A549 (cell line): ENCODE measurements around the gene CUX1. TPM values are rescaled to one million over a fixed set of nuclear protein-coding genes. Genes with fewer than 3 reads are reported as not detected.

Experiments used
- ATAC-seq, 2 experiments: fragments of 200-7000 bp in 1 of 2; fragments of >200 bp in 1 of 2; cut with Nextera tagmentation in 1 of 2; cut with Tn5 transposase in 1 of 2; 3 replicates each; pipeline versions ENCODE4 v1.8.0 to v1.9.1; 2018 to 2020; ENCODE audit warnings: mild to moderate bottlenecking in 1 of 2, moderate library complexity in 1 of 2
- CTCF ChIA-PET: fragments of 300-600 bp; sonication (Branson Sonifier 250); formaldehyde crosslinking; extraction: SDS; loops from one replicate; lab custom pipeline; 2021; ENCODE audit warnings: antibody characterized with exemption, inconsistent platforms; lab: Yijun Ruan, JAX
- POLR2A ChIA-PET: fragments of 350-600 bp; formaldehyde crosslinking; extraction: SDS; loops from one replicate; lab custom pipeline; 2021; ENCODE audit warnings: antibody characterized with exemption, inconsistent platforms; lab: Yijun Ruan, JAX
- DNase-seq, 2 experiments: peaks; one replicate each; pipeline versions ENCODE4 v3.0.0 to v3.0.0-alpha.2; 2011 to 2016; ENCODE audit warnings: low read depth in 1 of 2, low spot score in 1 of 2
- FAIRE-seq: peaks from 2 replicates; lab custom pipeline; 2011; peaks lifted over from hg19 to GRCh38; lab: Jason Lieb, UNC
- H3K27ac ChIP-seq, 2 experiments: fragments of >200 bp; sonication (Bioruptor Twin); formaldehyde crosslinking; 3 replicates each; pipeline ENCODE4 v1.5.1; 2016 to 2017
- H3K4me1 ChIP-seq: fragments of >200 bp; sonication (Bioruptor Twin); formaldehyde crosslinking; 3 replicates; pipeline ENCODE4 v1.6.1; 2016
- H3K4me2 ChIP-seq: fragments of >200 bp; sonication (Bioruptor Twin); formaldehyde crosslinking; 3 replicates; pipeline ENCODE4 v1.6.1; 2016
- H3K4me3 ChIP-seq: fragments of >200 bp; sonication (Bioruptor Twin); formaldehyde crosslinking; 3 replicates; pipeline ENCODE4 v1.5.1; 2016
- H3K9me3 ChIP-seq: fragments of >200 bp; sonication (Bioruptor Twin); formaldehyde crosslinking; 3 replicates; pipeline ENCODE4 v1.6.1; 2016
- ATOH8 ChIP-seq: fragments of 250-450 bp; sonication (Bioruptor Pico); IDR thresholded peaks from 2 replicates; pipeline ENCODE4 v1.5.0; 2020; ENCODE audit warnings: low read depth, mild to moderate bottlenecking, moderate library complexity
- BHLHE40 ChIP-seq: IDR thresholded peaks from 2 replicates; pipeline ENCODE4 v1.6.1; 2012; ENCODE audit warnings: low read depth, low read length, inconsistent platforms
- CBX2 ChIP-seq: fragments of 200-600 bp; sonication (generic); IDR thresholded peaks from 2 replicates; pipeline ENCODE4 v1.6.1; 2016; ENCODE audit warnings: low read depth, mild to moderate bottlenecking, borderline replicate concordance
- CBX8 ChIP-seq: fragments of 200-600 bp; sonication (generic); IDR thresholded peaks from 2 replicates; pipeline ENCODE4 v1.6.1; 2016
- CEBPB ChIP-seq, 2 experiments: fragments of >200 bp in 1 of 2; sonication (Bioruptor Twin) in 1 of 2; formaldehyde crosslinking in 1 of 2; IDR thresholded peaks; 2 replicates each; pipeline ENCODE4 v1.6.1; 2012 to 2016
- EP300 ChIP-seq, 2 experiments: fragments of >200 bp; sonication (Bioruptor Twin); formaldehyde crosslinking; IDR thresholded peaks; 2 replicates in 1 of 2; 3 replicates in 1 of 2; pipeline ENCODE4 v1.6.1; 2016 to 2017
- ESRRA ChIP-seq: fragments of 150-350 bp; IDR thresholded peaks from 2 replicates; pipeline ENCODE4 v1.6.1; 2014; ENCODE audit warnings: mild to moderate bottlenecking, low read length, borderline replicate concordance
- FOSB ChIP-seq: fragments of 250-450 bp; sonication (Bioruptor Pico); IDR thresholded peaks from 2 replicates; pipeline ENCODE4 v1.5.0; 2020; ENCODE audit warnings: mild to moderate bottlenecking, moderate library complexity
- GATA3 ChIP-seq: IDR thresholded peaks from 2 replicates; pipeline ENCODE4 v1.6.1; 2012; ENCODE audit warnings: borderline replicate concordance
- HOXA7 ChIP-seq: fragments of 250-450 bp; sonication (Bioruptor Pico); IDR thresholded peaks from 2 replicates; pipeline ENCODE4 v1.5.0; 2020; ENCODE audit warnings: mild to moderate bottlenecking, moderate library complexity
- HOXB5 ChIP-seq: fragments of 250-450 bp; sonication (Bioruptor Pico); IDR thresholded peaks from 2 replicates; pipeline ENCODE4 v1.5.0; 2020; ENCODE audit warnings: mild to moderate bottlenecking, moderate library complexity
- JUNB ChIP-seq: fragments of >200 bp; sonication (Bioruptor Twin); formaldehyde crosslinking; IDR thresholded peaks from 2 replicates; pipeline ENCODE4 v1.6.1; 2016
- KDM5A ChIP-seq: fragments of 200-600 bp; sonication (generic); IDR thresholded peaks from 2 replicates; pipeline ENCODE4 v1.6.1; 2016; ENCODE audit warnings: antibody characterized with exemption, mild to moderate bottlenecking
- MAX ChIP-seq: IDR thresholded peaks from 2 replicates; pipeline ENCODE4 v1.6.1; 2012
- MAZ ChIP-seq: fragments of 150-350 bp; IDR thresholded peaks from 2 replicates; pipeline ENCODE4 v1.6.1; 2014; ENCODE audit warnings: antibody characterized with exemption, low read depth, low read length, borderline replicate concordance
- MYC ChIP-seq: IDR thresholded peaks from 2 replicates; pipeline ENCODE4 v1.6.1; 2012; ENCODE audit warnings: mild to moderate bottlenecking, inconsistent platforms, low read length, improper control_type of control experiment, borderline replicate concordance
- NFE2L2 ChIP-seq: fragments of 150-350 bp; conservative IDR thresholded peaks from 2 replicates; pipeline ENCODE4 v1.6.1; 2014; ENCODE audit warnings: low read length
- PHF8 ChIP-seq: fragments of 200-600 bp; sonication (generic); IDR thresholded peaks from 2 replicates; pipeline ENCODE4 v1.6.1; 2016; ENCODE audit warnings: low read depth, mild to moderate bottlenecking, antibody characterized with exemption, moderate library complexity, borderline replicate concordance
- RAD21 ChIP-seq, 2 experiments: fragments of >200 bp in 1 of 2; sonication (Bioruptor Twin) in 1 of 2; formaldehyde crosslinking in 1 of 2; IDR thresholded peaks in 1 of 2; conservative IDR thresholded peaks in 1 of 2; 2 replicates in 1 of 2; 3 replicates in 1 of 2; pipeline ENCODE4 v1.6.1; 2012 to 2018; ENCODE audit warnings: inconsistent platforms in 1 of 2
- RARB ChIP-seq: fragments of 250-450 bp; sonication (Bioruptor Pico); IDR thresholded peaks from 2 replicates; pipeline ENCODE4 v1.8.0; 2021; ENCODE audit warnings: mild to moderate bottlenecking, moderate library complexity
- RNF2 ChIP-seq: fragments of 200-600 bp; sonication (generic); IDR thresholded peaks from 2 replicates; pipeline ENCODE4 v1.6.1; 2016; ENCODE audit warnings: low read depth, mild to moderate bottlenecking, antibody characterized with exemption, moderate library complexity, borderline replicate concordance
- TFCP2L1 ChIP-seq: fragments of 250-450 bp; sonication (Bioruptor Pico); IDR thresholded peaks from 2 replicates; pipeline ENCODE4 v1.5.0; 2021; ENCODE audit warnings: mild to moderate bottlenecking
- USF2 ChIP-seq: fragments of 450-650 bp; IDR thresholded peaks from 2 replicates; pipeline ENCODE4 v1.6.1; 2014; ENCODE audit warnings: antibody characterized with exemption
- WGBS: methylation state at CpG from one replicate; pipeline ENCODE4 v1.1.6; 2017; ENCODE audit errors: missing lambda C conversion rate; 5-methylcytosine and 5-hydroxymethylcytosine counted together
- polyA plus RNA-seq, 4 experiments: library from polyadenylated mRNA; depleted of rRNA in 3 of 4; stranded (reverse); fragments of >200 nt; fragmentation: RNase III in 1 of 4; extraction: RNeasy Plus Mini Kit Qiagen cat#74134 plus additional on column Dnase treatment in 1 of 4; gene quantifications; 2 replicates in 3 of 4; 3 replicates in 1 of 4; pipeline ENCODE4 v1.2.3, GENCODE V29; 2011 to 2017
- TF ChIP-seq, protein P1 (sequence below): fragments of >200 bp; sonication (Bioruptor Twin); formaldehyde crosslinking; IDR thresholded peaks from 3 replicates; pipeline ENCODE4 v1.5.1; 2016

CUX1 gene
- polyA plus RNA-seq, 2 of the 4 experiments (the other 2 are of a cell fraction), result 32.7 to 33.4 TPM

- DNase-seq (no peak), FAIRE-seq (no peak), ATAC-seq (no peak)
- Histone ChIP-seq H3K9me3 (no peaks in the 10 kb centered on the region), H3K4me2 (no peak overlapping the region)
- 96% methylated on average over 7 of the region's 7 CpGs for WGBS
- POLR2A ChIA-PET, result no interaction called here
- TF ChIP-seq TFCP2L1 (CRISPR knock-in tag) (no peak), MAX (no peak), JUNB (no peak), KDM5A (no peak), CBX8 (no peak), GATA3 (no peak), NFE2L2 (no peak), PHF8 (no peak), HOXB5 (CRISPR knock-in tag) (no peak)
- TF ChIP-seq, all 56 proteins: peak for 0
- Histone ChIP-seq H3K4me3 (no peak overlapping the region), H3K27ac (no peak overlapping the region), H3K4me1 (no peaks in the 10 kb centered on the region)
- CTCF ChIA-PET, result interaction anchor here (0.6 to 1.4 kb wide), 4 partner anchors 10 to 83 kb away, joined by 3 read pairs; no protein-coding TSS in a partner anchor
Observed at GRCh38 chr7:102188746-102189145, 371.3 kb downstream of the CUX1 start.

DNA sequence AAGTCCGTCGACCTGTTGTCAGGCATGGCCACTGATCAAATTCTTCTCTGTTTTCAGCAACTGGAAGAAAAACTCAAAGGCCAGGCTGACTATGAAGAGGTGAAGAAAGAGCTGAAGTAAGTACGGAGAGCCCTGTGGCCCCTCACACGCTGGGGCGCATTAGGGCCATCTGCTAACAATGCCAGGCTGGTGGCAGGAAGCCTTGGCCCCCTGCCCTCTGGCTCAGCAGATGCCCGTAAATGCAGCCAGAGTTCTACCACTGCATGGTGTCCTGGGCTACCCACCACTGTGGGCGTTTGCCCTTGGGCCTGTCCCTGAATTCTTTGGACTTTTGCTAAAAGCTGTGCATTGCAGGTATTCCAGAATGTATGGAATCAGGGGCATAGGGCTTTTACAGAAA is 372.3 kb downstream of the CUX1 start:
- ChIA-PET POLR2A (no interaction called here), CTCF (interaction anchor here (0.7 to 1.9 kb wide), 4 partner anchors 9 to 51 kb away, joined by 3 to 6 read pairs (median 4); no protein-coding TSS in a partner anchor)
- Histone ChIP-seq H3K4me2 (no peak overlapping the region), H3K9me3 (no peaks in the 10 kb centered on the region), H3K4me3 (no peak overlapping the region), H3K4me1 (no peaks in the 10 kb centered on the region), H3K27ac (no peak overlapping the region)
- WGBS, result 87% methylated on average over 7 of the region's 7 CpGs
- no peak for DNase-seq
- no peak for ATAC-seq
- FAIRE-seq, result no peak
- TF ChIP-seq BHLHE40 (no peak), RAD21 (conservative IDR thresholded peaks at IDR 0.05 in 1 of 2, IDR thresholded peaks at IDR 0.05 in 1 of 2) (no peak), RARB (CRISPR knock-in tag) (no peak), CEBPB (IDR thresholded peaks at IDR 0.05) (no peak), ATOH8 (CRISPR knock-in tag) (no peak), EP300 (IDR thresholded peaks at IDR 0.05) (no peak), FOSB (CRISPR knock-in tag) (no peak), USF2 (no peak), HOXA7 (CRISPR knock-in tag) (no peak), PHF8 (no peak), MAZ (no peak), HOXB5 (CRISPR knock-in tag) (no peak), ESRRA (no peak), RNF2 (no peak), MYC (no peak), CBX2 (no peak)
- TF ChIP-seq, protein P1, sequence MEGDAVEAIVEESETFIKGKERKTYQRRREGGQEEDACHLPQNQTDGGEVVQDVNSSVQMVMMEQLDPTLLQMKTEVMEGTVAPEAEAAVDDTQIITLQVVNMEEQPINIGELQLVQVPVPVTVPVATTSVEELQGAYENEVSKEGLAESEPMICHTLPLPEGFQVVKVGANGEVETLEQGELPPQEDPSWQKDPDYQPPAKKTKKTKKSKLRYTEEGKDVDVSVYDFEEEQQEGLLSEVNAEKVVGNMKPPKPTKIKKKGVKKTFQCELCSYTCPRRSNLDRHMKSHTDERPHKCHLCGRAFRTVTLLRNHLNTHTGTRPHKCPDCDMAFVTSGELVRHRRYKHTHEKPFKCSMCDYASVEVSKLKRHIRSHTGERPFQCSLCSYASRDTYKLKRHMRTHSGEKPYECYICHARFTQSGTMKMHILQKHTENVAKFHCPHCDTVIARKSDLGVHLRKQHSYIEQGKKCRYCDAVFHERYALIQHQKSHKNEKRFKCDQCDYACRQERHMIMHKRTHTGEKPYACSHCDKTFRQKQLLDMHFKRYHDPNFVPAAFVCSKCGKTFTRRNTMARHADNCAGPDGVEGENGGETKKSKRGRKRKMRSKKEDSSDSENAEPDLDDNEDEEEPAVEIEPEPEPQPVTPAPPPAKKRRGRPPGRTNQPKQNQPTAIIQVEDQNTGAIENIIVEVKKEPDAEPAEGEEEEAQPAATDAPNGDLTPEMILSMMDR, result no peak
